SK-N-SH (cell line): ENCODE measurements around the gene PPP1R11. TPM values are rescaled to one million over a fixed set of nuclear protein-coding genes. Genes with fewer than 3 reads are reported as not detected.

Experiments
- CTCF ChIA-PET: fragments of 300-600, 350-600 bp; formaldehyde crosslinking; extraction: SDS; loops from one replicate; lab custom pipeline; 2021; lab: Yijun Ruan, JAX
- POLR2A ChIA-PET: fragments of 350-600 bp; sonication (Branson Sonifier 250); formaldehyde crosslinking; extraction: SDS; loops from one replicate; lab custom pipeline; 2020; ENCODE audit warnings: antibody characterized with exemption, inconsistent platforms; lab: Yijun Ruan, JAX
- DNase-seq: peaks from one replicate; pipeline ENCODE4 v3.0.0; 2012
- H2AFZ ChIP-seq: fragments of 200-600 bp; sonication (generic); 2 replicates; pipeline ENCODE4 v1.8.1; 2016; ENCODE audit warnings: antibody characterized with exemption, mild to moderate bottlenecking, low read depth
- H3F3A ChIP-seq: fragments of 200-600 bp; sonication (generic); replicated peaks from 2 replicates; pipeline ENCODE3; 2016; ENCODE audit warnings: antibody characterized with exemption, mild to moderate bottlenecking; ENCODE audit not compliant: insufficient read depth
- H3K27ac ChIP-seq, 2 experiments: fragments of 200-500 bp in 1 of 2; fragments of 200-600 bp in 1 of 2; sonication (Bioruptor generic) in 1 of 2; sonication (generic), shearing (Covaris generic) in 1 of 2; 2 replicates each; pipeline versions ENCODE4 v1.5.1 to v1.6.1; 2014 to 2016; ENCODE audit warnings: low read depth in 2 of 2, inconsistent platforms in 1 of 2, low read length in 1 of 2, mild to moderate bottlenecking in 1 of 2, mixed read lengths in 1 of 2
- H3K27me3 ChIP-seq: fragments of 200-600 bp; sonication (generic), shearing (Covaris generic); 2 replicates; pipeline ENCODE4 v1.6.1; 2016; ENCODE audit warnings: mixed run types; ENCODE audit not compliant: insufficient read depth
- H3K36me3 ChIP-seq, 2 experiments: fragments of 200-500 bp in 1 of 2; fragments of 200-600 bp in 1 of 2; sonication (Bioruptor generic) in 1 of 2; sonication (generic) in 1 of 2; replicated peaks in 1 of 2; 2 replicates each; pipeline versions ENCODE3 to v1.5.1; 2014 to 2016; ENCODE audit warnings: low read length in 1 of 2, mild to moderate bottlenecking in 1 of 2; ENCODE audit not compliant: insufficient read depth in 2 of 2, control insufficient read depth in 1 of 2
- H3K4me1 ChIP-seq, 2 experiments: fragments of 200-500 bp in 1 of 2; fragments of 200-600 bp in 1 of 2; sonication (Bioruptor generic) in 1 of 2; sonication (generic), shearing (Covaris generic) in 1 of 2; 2 replicates each; pipeline versions ENCODE4 v1.5.1 to v1.6.1; 2014 to 2016; ENCODE audit warnings: low read depth in 1 of 2, low read length in 1 of 2, mixed run types in 1 of 2; ENCODE audit not compliant: insufficient read depth in 2 of 2, control insufficient read depth in 1 of 2
- H3K4me2 ChIP-seq: fragments of 200-600 bp; sonication (generic), shearing (Covaris generic); 2 replicates; pipeline ENCODE4 v1.6.1; 2017; ENCODE audit warnings: mixed run types
- H3K4me3 ChIP-seq, 2 experiments: fragments of 200-500 bp in 1 of 2; fragments of 200-600 bp in 1 of 2; sonication (Bioruptor generic) in 1 of 2; sonication (generic), shearing (Covaris generic) in 1 of 2; 2 replicates each; pipeline versions ENCODE4 v1.5.1 to v1.8.1; 2014 to 2016; ENCODE audit warnings: low read depth in 2 of 2, inconsistent platforms in 1 of 2, low read length in 1 of 2, mild to moderate bottlenecking in 1 of 2, mixed read lengths in 1 of 2, moderate library complexity in 1 of 2
- H3K79me2 ChIP-seq: fragments of 200-600 bp; sonication (generic); 2 replicates; pipeline ENCODE4 v1.8.1; 2017; ENCODE audit warnings: mild to moderate bottlenecking; ENCODE audit not compliant: insufficient read depth
- H3K9ac ChIP-seq: fragments of 200-600 bp; sonication (generic); 2 replicates; pipeline ENCODE4 v1.6.1; 2017; ENCODE audit warnings: mixed run types
- H3K9me2 ChIP-seq: fragments of 200-600 bp; sonication (generic); 2 replicates; pipeline ENCODE4 v1.6.1; 2017; ENCODE audit warnings: mixed run types
- H3K9me3 ChIP-seq: fragments of 200-600 bp; sonication (generic); 2 replicates; pipeline ENCODE4 v1.6.1; 2017; ENCODE audit warnings: mixed run types, mild to moderate bottlenecking, moderate library complexity
- H4K20me1 ChIP-seq: fragments of 200-600 bp; sonication (generic); 2 replicates; pipeline ENCODE4 v1.6.1; 2017; ENCODE audit warnings: mild to moderate bottlenecking, mixed run types; ENCODE audit not compliant: insufficient read depth
- CHD2 ChIP-seq: fragments of 150-350 bp; IDR thresholded peaks from 2 replicates; pipeline ENCODE4 v1.6.1; 2018; ENCODE audit warnings: low read length; ENCODE audit not compliant: partially characterized antibody
- FOXJ3 ChIP-seq: sonication (generic); formaldehyde crosslinking; IDR thresholded peaks from 2 replicates; pipeline ENCODE4 v1.5.1; 2020; ENCODE audit warnings: mild to moderate bottlenecking, missing genetic modification reagents
- GATA2 ChIP-seq: sonication (generic); formaldehyde crosslinking; IDR thresholded peaks from 2 replicates; pipeline ENCODE4 v1.5.0; 2020; ENCODE audit warnings: mild to moderate bottlenecking, missing genetic modification reagents
- JUND ChIP-seq: IDR thresholded peaks from 2 replicates; pipeline ENCODE4 v1.4.0; 2012
- RFX5 ChIP-seq: IDR thresholded peaks from 2 replicates; pipeline ENCODE4 v1.6.1; 2012; ENCODE audit warnings: mild to moderate bottlenecking, improper control_type of control experiment, low read length
- SMC3 ChIP-seq: IDR thresholded peaks from 2 replicates; pipeline ENCODE4 v1.6.1; 2012; ENCODE audit warnings: low read depth, low read length, improper control_type of control experiment
- TAF1 ChIP-seq: IDR thresholded peaks from 2 replicates; pipeline ENCODE4 v1.6.1; 2012; ENCODE audit warnings: low read depth, mild to moderate bottlenecking, low read length, moderate library complexity, borderline replicate concordance
- TEAD4 ChIP-seq: IDR thresholded peaks from 2 replicates; pipeline ENCODE4 v1.4.0; 2012; ENCODE audit warnings: mild to moderate bottlenecking, borderline replicate concordance; ENCODE audit not compliant: insufficient read depth
- WGBS: methylation state at CpG from one replicate; pipeline ENCODE4 v1.1.6; 2017; ENCODE audit warnings: low lambda C conversion rate; 5-methylcytosine and 5-hydroxymethylcytosine counted together
- polyA plus RNA-seq, 3 experiments: library from polyadenylated mRNA; depleted of rRNA; stranded (reverse); fragments of >200 nt; gene quantifications; 2 replicates each; pipeline ENCODE4 v1.2.3, GENCODE V29; 2012
- TF ChIP-seq, protein P1 (sequence below): IDR thresholded peaks from 2 replicates; pipeline ENCODE4 v1.6.1; 2012; ENCODE audit warnings: mild to moderate bottlenecking, low read depth, low read length, moderate library complexity

The PPP1R11 gene
- polyA plus RNA-seq, 1 of the 3 experiments (the other 2 are of a cell fraction) = 46.8 TPM

DNA sequence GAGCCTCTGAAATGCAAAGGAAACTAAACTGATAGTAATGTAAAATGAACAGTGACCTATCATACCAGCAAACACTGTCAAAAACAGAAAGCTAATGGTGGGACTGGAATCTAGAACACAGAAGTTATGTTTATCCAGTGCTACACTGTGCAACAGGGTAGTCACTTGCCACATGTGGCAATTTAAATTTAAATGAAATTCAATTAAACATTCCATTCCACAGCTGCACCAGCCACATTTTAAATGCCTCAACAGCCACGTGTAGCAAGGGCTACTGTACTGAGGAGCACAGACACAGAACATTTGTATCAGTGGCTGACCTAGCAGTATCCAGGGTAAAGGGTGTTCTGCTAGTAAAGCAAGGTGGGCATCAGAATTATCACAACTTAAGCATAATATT is 11.5 kb upstream of the PPP1R11 start:
- Histone ChIP-seq H3K9me2 (no peaks in the 10 kb centered on the region), H3K4me3 (no peak overlapping the region), H3K4me2 (no peak overlapping the region), H3K79me2 (peaks cover 13% of the 10 kb centered on the region), H3K36me3 (peaks cover 15 to 33% of the 10 kb centered on the region in 2 experiments), H3K27me3 (no peaks in the 10 kb centered on the region), H3F3A (peaks cover 7% of the 10 kb centered on the region), H3K9ac (no peak overlapping the region), H2AFZ (no peak overlapping the region), H3K9me3 (no peaks in the 10 kb centered on the region), H3K27ac (no peak overlapping the region), H3K4me1 (peaks cover 6 to 9% of the 10 kb centered on the region in 2 experiments; a peak in 3 of 4 replicates), H4K20me1 (no peaks in the 10 kb centered on the region)
- no peak for TF ChIP-seq SMC3
- no peak for TF ChIP-seq TEAD4
- TF ChIP-seq RFX5 = no peak
- TF ChIP-seq, protein P1, sequence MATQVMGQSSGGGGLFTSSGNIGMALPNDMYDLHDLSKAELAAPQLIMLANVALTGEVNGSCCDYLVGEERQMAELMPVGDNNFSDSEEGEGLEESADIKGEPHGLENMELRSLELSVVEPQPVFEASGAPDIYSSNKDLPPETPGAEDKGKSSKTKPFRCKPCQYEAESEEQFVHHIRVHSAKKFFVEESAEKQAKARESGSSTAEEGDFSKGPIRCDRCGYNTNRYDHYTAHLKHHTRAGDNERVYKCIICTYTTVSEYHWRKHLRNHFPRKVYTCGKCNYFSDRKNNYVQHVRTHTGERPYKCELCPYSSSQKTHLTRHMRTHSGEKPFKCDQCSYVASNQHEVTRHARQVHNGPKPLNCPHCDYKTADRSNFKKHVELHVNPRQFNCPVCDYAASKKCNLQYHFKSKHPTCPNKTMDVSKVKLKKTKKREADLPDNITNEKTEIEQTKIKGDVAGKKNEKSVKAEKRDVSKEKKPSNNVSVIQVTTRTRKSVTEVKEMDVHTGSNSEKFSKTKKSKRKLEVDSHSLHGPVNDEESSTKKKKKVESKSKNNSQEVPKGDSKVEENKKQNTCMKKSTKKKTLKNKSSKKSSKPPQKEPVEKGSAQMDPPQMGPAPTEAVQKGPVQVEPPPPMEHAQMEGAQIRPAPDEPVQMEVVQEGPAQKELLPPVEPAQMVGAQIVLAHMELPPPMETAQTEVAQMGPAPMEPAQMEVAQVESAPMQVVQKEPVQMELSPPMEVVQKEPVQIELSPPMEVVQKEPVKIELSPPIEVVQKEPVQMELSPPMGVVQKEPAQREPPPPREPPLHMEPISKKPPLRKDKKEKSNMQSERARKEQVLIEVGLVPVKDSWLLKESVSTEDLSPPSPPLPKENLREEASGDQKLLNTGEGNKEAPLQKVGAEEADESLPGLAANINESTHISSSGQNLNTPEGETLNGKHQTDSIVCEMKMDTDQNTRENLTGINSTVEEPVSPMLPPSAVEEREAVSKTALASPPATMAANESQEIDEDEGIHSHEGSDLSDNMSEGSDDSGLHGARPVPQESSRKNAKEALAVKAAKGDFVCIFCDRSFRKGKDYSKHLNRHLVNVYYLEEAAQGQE = no peak
- no peak for TF ChIP-seq JUND
- TF ChIP-seq FOXJ3 = no peak
- no peak for TF ChIP-seq TAF1
- no peak for TF ChIP-seq CHD2
- 45% methylated on average over 1 of the region's 1 CpG for WGBS
- no peak for DNase-seq
- POLR2A ChIA-PET = no interaction called here
- CTCF ChIA-PET = no interaction called here

DNA sequence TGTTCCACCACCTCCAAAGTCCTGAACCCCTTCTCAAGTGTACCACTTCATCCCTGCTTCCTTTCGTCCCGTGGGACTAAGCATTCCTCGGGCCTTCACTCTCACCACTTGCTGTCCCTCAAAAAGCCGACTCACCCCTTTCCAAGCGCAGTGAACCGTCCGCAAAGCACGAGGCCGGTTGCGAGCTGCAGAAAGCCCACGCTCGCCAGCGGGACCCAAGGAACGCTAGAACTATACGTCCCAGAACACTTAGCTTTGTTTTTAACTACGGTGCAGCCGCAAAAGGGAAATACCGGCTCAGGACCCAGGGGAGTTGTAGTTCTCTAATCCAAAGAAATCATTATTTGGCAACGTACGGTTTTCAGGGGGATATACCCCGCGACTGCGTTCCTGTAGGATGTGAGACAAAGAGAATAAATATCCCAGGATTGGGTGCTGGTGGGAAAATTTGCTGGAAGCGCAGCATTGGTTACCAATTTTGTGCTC is 6.3 kb upstream of the PPP1R11 start:
- no peaks in the 10 kb centered on the region for H3K9me2 ChIP-seq
- ChIA-PET CTCF (interaction anchor here (1.0 to 1.6 kb wide), 3 partner anchors 66 to 70 kb away, joined by 3 to 9 read pairs (median 8); no protein-coding TSS in a partner anchor), POLR2A (interaction anchor here (0.8 to 1.1 kb wide), 5 partner anchors 9 to 96 kb away, joined by 3 to 5 read pairs (median 3); no protein-coding TSS in a partner anchor)
- TF ChIP-seq GATA2 (CRISPR knock-in tag) (no peak), TAF1 (peak; percentile 22; the same call in 1 of the 2 replicates)
- 1% methylated on average over 24 of the region's 24 CpGs for WGBS
- peaks cover 23 to 39% of the 10 kb centered on the region in 2 experiments for H3K36me3 ChIP-seq
- peak overlapping the region; percentile 92 for H2AFZ ChIP-seq
- peak overlapping the region; percentile 96 to 99 for H3K4me3 ChIP-seq
- H3F3A ChIP-seq = peaks cover 11% of the 10 kb centered on the region
- no peaks in the 10 kb centered on the region for H3K27me3 ChIP-seq
- peak overlapping the region; percentile 89 for H3K4me2 ChIP-seq
- H3K27ac ChIP-seq = peak overlapping the region; percentile 71 to 77
- H3K9me3 ChIP-seq = no peaks in the 10 kb centered on the region
- H3K4me1 ChIP-seq = peaks cover 6 to 14% of the 10 kb centered on the region in 2 experiments; a peak in 3 of 4 replicates
- H3K79me2 ChIP-seq = peaks cover 36% of the 10 kb centered on the region
- no peak for DNase-seq
- H4K20me1 ChIP-seq = no peaks in the 10 kb centered on the region
- peak overlapping the region; percentile 89 for H3K9ac ChIP-seq
